Glomerular visceral epithelial cell (primary cell): ENCODE data around the gene SHISA6.
"Not testable (repeated sequence)": the region's sequence is repeated elsewhere in the genome, so short reads cannot be mapped to it uniquely, and the experiment has no call there.

Experiments used
- DNase-seq: peaks from one replicate; pipeline ENCODE4 v3.0.0-alpha.2; 2016; ENCODE audit errors: extremely low spot score

The SHISA6 gene

GRCh38 chr17:11264183-11264871 lies 23.3 kb downstream of the SHISA6 start:
- DNase-seq, result no peak

DNA sequence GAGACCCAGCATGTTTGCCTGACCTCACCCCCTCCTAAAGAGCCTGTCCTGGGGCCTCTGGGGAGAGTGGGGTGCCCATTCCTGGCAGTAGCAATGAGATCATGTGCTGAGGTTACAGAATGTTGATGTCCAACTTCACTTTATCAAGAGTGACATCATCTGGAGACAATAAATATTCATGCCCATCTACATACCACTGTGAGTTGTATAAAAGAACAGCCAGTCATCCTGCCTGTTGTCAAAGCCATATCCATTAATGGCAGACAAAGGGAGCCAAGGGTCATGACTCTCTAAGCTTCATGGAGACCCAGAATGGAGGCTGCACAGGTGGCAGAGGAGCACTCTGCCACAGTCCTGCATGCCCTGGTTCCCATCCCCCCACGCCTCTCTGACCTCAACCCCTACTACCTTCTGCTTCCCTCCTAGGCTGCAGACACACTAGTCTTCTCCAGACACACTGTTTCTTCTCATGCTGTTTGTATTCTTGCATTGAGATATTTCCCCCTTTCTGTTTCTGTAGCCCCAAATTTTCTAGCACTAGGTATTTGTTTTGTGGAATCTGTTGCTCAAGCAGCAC lies 27.1 kb downstream of the SHISA6 start:
- no peak for DNase-seq

DNA sequence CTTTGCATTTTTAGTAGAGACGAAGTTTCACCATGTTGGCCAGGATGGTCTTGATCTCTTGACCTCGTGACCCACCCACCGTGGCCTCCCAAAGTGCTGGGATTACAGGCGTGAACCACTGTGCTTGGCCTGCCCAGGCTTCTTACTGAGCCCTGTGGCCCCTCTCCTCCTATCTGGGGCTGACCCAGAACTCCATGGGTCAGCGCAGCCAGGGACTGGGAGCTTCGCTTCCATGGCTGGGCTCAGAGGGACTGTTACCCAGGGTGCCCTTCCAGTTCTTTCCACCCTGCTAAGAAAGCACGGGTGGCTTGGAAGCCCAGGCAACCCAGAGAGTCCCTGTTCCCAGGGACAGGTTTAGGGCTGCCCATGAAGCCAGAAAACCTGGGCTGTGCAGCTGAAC lies 28.2 kb downstream of the SHISA6 start:
- DNase-seq, result no peak

DNA sequence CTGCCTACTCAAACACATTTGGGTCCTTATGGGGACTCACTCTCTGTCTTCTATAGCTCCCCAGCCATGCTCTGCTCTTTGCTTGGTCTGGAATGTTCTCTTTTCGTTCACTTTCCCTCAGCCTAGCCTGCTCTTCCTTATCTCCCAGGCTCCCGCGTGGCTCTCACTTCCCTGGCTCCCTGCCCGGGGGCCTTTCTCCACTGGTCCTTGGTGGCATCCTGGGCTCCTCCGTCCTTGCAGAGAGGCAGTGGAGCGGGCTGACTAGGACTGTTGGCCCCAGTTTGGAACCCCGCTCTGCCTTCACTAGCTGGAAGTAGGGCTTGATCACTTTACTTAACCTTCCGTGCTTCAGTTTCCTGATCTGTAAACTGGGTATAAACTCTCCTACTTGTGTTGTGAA lies 31.2 kb downstream of the SHISA6 start:
- no peak for DNase-seq

GRCh38 chr17:11273596-11273995 lies 32.6 kb downstream of the SHISA6 start:
- no peak for DNase-seq

- DNase-seq, result no peak
These were observed 33.1 kb downstream of the SHISA6 start for GRCh38 chr17:11274106-11274505.

GRCh38 chr17:11276486-11276885 lies 35.5 kb downstream of the SHISA6 start:
- no peak for DNase-seq

- DNase-seq, result no peak
These were observed 37.4 kb downstream of the SHISA6 start for GRCh38 chr17:11278186-11278991.

- no peak for DNase-seq
These were observed 37.9 kb downstream of the SHISA6 start for GRCh38 chr17:11278992-11279270.

GRCh38 chr17:11279776-11280344 lies 38.8 kb downstream of the SHISA6 start:
- no peak for DNase-seq

- no peak for DNase-seq
These were observed 41.6 kb downstream of the SHISA6 start for GRCh38 chr17:11282586-11282985.

DNA sequence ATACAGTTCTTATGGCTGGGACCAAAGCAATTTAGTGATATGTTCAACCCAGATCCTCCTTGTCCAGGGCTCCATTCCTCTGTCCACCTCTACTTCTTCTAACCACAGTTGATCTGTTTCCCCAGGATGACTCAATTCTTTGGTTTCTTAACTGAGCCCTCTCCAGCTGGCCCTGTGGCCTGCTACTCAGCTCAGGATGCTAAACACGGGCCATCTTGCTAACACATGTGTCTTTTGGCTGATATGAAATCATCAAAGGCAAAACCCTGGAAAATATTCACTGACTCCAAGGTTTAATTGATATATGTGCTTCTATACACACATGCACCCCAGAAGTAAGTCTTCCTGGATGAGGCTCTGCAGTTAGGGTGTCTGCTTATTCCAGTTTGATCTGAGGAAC lies 43.8 kb downstream of the SHISA6 start:
- DNase-seq, result no peak

DNA sequence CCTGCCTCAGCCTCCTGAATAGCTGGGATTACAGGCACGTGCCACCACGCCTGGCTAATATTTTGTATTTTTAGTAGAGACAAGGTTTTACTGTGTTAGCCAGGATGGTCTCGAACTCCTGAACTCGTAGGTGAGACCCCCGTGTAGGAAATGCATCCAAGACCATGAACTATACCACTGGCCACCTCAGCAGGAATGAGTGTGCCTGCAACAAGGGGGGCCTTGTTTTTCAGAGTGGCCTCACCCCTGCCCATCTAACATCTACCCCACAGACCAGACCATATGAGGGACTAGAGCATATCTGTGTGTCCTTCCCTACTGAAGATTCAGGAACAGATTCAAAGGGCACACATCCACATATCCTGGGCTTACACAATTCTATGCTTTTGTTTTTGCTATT lies 44.9 kb downstream of the SHISA6 start:
- DNase-seq, result no peak

DNA sequence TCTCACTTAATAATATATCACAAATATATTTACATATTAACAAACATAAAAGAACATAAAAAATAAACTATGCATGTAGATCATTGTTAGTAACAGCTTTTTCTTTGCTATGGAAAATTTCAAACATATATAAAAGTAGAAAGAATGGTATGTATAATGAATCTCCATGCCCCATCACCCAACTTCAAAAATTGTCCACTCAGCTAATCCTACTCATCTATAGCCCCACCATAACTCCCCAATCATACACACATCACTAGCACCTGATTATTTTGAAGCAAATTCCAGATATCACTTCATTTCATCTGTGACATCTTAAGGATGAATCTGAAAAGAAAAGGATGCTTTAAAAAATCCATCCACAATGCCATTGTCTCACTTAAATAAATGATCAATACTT lies 46.8 kb downstream of the SHISA6 start:
- no peak for DNase-seq

GRCh38 chr17:11290814-11291213 lies 49.8 kb downstream of the SHISA6 start:
- no peak for DNase-seq

- no peak for DNase-seq
These were observed 51.5 kb downstream of the SHISA6 start for GRCh38 chr17:11292491-11292890.

GRCh38 chr17:11293480-11293879 lies 52.5 kb downstream of the SHISA6 start:
- DNase-seq, result no peak

- no peak for DNase-seq
These were observed 53.8 kb downstream of the SHISA6 start for GRCh38 chr17:11294826-11295225.

DNA sequence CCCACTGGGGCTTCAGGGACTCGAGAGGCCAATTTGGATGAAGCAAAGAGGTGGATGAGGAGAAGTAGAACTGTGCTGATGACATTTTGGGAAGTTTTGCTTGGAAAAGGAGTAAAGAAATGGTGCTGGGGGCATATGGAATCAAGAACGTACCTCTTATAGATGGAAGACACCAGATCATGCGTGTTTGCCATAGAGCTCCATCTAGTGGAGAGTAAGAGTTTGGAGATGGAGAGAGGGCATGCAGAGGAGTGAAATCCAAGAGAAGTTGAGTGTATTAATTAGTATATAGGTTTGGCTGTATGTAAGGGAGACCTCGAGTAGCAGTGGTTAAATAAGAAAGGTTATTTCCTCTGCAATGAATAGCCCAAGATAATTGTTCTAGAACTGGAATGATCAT lies 56.0 kb downstream of the SHISA6 start:
- DNase-seq, result no peak

- DNase-seq, result no peak
These were observed 57.4 kb downstream of the SHISA6 start for GRCh38 chr17:11298401-11298800.

GRCh38 chr17:11300201-11300600 lies 59.2 kb downstream of the SHISA6 start:
- no peak for DNase-seq

- no peak for DNase-seq
These were observed 59.7 kb downstream of the SHISA6 start for GRCh38 chr17:11300738-11301137.

DNA sequence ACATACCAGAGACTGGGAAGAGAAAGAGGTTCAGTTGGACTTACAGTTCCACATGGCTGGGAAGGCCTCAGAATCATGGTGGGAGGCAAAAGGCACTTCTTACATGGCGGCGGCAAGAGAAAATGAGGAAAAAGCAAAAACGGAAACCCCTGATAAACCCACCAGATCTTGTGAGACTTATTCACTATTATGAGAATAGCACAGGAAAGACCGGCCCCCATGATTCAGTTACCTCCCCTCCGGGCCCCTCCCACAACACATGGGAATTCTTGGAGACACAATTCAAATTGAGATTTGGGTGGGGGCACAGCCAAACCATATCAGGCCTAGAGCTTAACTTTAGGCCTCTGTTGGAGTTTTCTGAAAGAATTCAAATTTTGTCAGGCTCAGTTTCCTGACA lies 60.9 kb downstream of the SHISA6 start:
- DNase-seq, result not testable (repeated sequence)
